Fibroblast of mammary gland (primary cell): ENCODE results near the gene PTOV1.

Experiments used
- DNase-seq: peaks from one replicate; pipeline ENCODE4 v3.0.0-alpha.2; 2010; ENCODE audit warnings: low read depth
- H3K4me3 ChIP-seq: 2 replicates; pipeline ENCODE4 v1.5.1; 2011; ENCODE audit warnings: low read depth, mild to moderate bottlenecking, low read length, moderate library complexity; ENCODE audit not compliant: control insufficient read depth
- CTCF ChIP-seq: conservative IDR thresholded peaks from 2 replicates; pipeline ENCODE4 v1.5.1; 2011; ENCODE audit warnings: low read depth, low read length, inconsistent platforms; ENCODE audit not compliant: control insufficient read depth, insufficient read depth

The PTOV1 gene

GRCh38 chr19:49894879-49895565, 44.1 kb downstream of the PTOV1 start:
- H3K4me3 ChIP-seq, result no peak overlapping the region
- TF ChIP-seq CTCF, result no peak
- no peak for DNase-seq

GRCh38 chr19:49895566-49896297, 44.8 kb downstream of the PTOV1 start:
- no peak for TF ChIP-seq CTCF
- no peak overlapping the region for H3K4me3 ChIP-seq
- DNase-seq, result no peak

- H3K4me3 ChIP-seq, result no peak within 1 kb of the TSS
- no peak for TF ChIP-seq CTCF
- DNase-seq, result no peak
These were observed 46.1 kb downstream of the PTOV1 start, which contains the start of gene IL4I1 for GRCh38 chr19:49896863-49897621. Gene IL4I1, minus strand, starts transcription at chr19:49896887. Its CDS starts 727 bp downstream, at chr19:49896160.

- no peak overlapping the region for H3K4me3 ChIP-seq
- no peak for DNase-seq
- TF ChIP-seq CTCF, result no peak
These were observed 53.2 kb downstream of the PTOV1 start for GRCh38 chr19:49904136-49904535.

- no peak for TF ChIP-seq CTCF
- DNase-seq, result no peak
- no peak overlapping the region for H3K4me3 ChIP-seq
These were observed 56.1 kb downstream of the PTOV1 start for GRCh38 chr19:49906879-49907564.

- DNase-seq, result no peak
- no peak overlapping the region for H3K4me3 ChIP-seq
- no peak for TF ChIP-seq CTCF
These were observed 56.9 kb downstream of the PTOV1 start for GRCh38 chr19:49907745-49908446.
